Esophagus mucosa (tissue), 1 donor: ENCODE data around the gene ZNF621. TPM values are rescaled to one million over a fixed set of nuclear protein-coding genes. Genes with fewer than 3 reads are reported as not detected.
A peak's percentile ranks its signal among the peaks of the same experiment; 100 is the strongest.
"Not testable (repeated sequence)": the region's sequence is repeated elsewhere in the genome, so short reads cannot be mapped to it uniquely, and the experiment has no call there.

Experiments used
- ATAC-seq: fragments of 200-7000 bp; cut with Tn5 transposase; one replicate; pipeline ENCODE4 v1.9.1; 2020
- total RNA-seq: library from RNA; stranded (reverse); gene quantifications from one replicate; pipeline ENCODE4 v1.2.4, GENCODE V29; 2023
- donor health status: DM: yes; HTN: yes; CAD: no.

Gene ZNF621
- total RNA-seq, 1 donor from 2014 or later: 11.5 TPM

DNA sequence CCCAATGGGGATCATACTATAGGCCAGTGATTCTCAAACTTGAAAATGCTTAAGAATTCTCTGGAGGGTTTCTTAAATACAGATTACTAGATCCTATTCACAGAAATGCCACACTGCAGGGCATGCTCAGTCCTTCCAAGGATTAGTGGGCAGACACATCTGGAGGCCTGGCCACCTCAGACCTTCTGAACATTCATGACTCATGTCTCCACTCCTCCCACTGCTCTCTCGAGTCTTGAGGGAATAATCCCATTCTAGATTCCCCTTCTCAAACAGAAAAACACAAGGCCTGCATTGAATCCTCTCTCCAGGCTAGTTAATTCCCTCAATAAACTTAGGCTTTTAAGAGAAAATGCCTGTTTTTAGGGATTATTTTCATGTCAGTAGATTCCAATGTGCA lies 22.1 kb downstream of the ZNF621 start:
- no peak for ATAC-seq

GRCh38 chr3:40550167-40550566 lies 25.4 kb downstream of the ZNF621 start:
- no peak for ATAC-seq

DNA sequence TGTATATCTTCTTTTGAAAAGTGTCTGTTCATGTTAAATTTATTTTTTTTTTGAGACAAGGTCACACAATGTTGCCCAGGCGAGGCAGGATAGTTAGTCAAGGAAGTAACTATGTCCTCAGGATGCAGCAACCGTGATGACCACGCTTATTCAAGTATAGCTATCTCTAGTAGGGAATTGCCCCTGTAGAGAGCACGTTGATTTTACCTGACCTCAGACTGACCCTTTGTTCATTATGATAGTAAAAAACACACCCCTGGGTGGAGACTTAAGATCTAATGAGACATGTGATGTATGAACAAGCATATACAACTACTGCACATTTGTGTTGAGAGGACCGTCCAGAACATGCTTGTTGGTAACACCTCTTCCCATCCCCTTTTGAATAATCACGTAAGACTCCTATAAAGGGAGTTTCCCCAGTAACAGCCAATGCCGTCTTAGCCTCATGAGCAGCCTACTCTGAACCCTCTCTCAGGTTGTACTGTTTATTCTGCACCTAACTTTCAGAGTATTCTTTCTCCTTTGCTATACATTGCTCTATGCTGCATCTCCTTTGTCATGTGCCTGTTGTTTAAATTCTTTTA lies 32.9 kb downstream of the ZNF621 start:
- ATAC-seq: no peak

DNA sequence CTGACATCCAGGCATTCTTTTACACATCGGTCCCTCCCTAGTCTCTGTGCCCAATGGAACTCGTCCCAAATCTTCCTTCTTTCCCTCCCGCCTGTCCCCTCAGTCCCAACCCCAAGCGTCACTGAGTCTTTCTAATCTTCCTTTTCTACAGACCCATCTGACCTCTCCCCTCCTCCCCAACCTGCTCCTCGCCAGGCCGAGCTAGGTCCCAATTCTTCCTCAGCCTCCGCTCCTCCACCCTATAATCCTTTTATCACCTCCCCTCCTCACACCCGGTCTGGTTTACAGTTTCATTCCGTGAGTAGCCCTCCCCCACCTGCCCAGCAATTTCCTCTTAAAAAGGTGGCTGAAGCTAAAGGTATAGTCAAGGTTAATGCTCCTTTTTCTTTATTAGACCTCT lies 37.7 kb downstream of the ZNF621 start:
- ATAC-seq: not testable (repeated sequence)

DNA sequence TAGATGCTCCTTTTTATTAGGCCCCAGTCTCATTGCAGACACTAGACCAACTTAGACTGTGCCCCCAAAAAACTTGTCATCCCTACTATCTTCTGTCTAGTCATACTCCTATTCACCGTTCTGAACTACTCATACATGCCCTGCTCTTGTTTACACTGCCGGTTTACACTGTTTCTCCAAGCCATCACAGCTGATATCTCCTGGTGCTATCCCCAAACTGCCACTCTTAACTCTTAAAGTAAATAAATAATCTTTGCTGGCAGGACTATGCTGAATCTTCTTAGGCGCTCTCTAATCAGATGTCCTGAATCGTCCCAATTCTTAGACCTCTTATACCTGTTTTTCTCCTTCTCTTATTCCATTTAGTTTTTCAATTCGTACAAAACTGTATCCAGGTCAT lies 40.9 kb downstream of the ZNF621 start:
- ATAC-seq: not testable (repeated sequence)

GRCh38 chr3:40566694-40567093 lies 41.9 kb downstream of the ZNF621 start:
- no peak for ATAC-seq

DNA sequence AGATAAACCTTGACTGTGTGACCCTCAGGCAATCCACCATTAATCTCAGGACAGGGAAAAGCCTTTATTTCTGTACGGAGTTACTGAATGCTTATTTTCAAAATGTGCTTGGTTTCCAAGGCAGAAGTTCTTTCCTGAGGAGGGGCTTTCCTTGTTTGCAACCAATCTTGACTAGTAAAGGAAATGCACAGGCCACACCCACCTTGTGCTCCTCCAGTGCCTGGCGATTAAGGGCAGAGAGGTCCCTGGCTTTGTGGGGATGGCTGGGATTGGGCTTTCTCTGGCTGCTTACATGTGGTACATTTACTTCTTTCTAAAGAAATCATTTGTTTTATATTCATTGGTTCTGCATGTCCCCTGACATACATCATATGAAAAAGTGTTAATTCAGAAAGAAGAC lies 47.8 kb downstream of the ZNF621 start:
- ATAC-seq: no peak

DNA sequence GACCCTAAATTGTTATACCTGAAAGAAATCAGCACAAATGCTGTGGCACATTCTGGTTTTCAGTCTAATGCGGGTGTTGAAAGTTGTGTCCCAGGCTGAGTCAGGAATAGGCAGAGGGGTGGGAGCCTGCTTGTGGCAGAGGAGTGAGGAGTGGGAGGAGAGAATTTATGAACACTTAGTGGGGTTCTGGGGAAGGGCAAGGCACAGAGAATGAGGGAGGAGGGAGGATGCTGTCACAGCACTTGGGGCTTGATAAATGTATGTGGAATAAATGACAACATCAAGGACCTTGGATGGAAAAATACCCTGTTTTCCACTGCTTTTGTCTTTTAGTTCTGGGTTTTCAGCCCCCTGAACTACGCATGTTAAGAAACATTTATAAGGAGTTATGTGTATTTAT lies 49.3 kb downstream of the ZNF621 start:
- ATAC-seq: no peak

GRCh38 chr3:40574661-40575060 lies 49.9 kb downstream of the ZNF621 start:
- no peak for ATAC-seq

- ATAC-seq: no peak
Measured at GRCh38 chr3:40576396-40576795, 51.6 kb downstream of the ZNF621 start.

DNA sequence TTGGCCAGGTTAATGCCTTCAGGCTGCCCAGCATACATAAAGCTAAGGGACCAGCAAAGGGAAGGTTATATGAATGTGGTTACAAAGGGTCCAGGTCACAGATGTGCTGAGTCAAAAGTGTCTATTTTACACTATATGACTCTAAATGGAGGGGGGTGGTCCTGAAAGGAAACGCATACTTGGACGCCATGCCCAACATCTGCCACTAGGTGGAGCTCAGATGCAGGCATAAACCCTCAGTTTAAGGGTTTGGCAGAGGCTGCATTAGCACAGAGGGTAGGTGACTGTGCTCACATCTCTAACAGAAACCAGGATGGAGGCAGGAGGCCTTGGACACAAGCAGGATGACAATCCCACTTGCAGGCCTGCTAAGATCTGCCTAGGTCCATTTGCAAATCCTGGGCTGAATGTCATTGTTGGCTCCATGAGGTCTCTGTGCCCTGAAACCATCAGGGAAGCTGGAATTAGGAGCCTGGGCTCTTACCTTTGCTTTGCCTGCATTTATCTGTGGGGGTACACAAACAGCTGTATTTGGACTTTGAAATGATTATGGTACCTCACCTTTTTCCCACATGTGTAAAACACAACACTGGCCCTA lies 55.8 kb downstream of the ZNF621 start:
- peak; percentile 78 for ATAC-seq

- no peak for ATAC-seq
Measured at GRCh38 chr3:40581166-40581565, 56.4 kb downstream of the ZNF621 start.

GRCh38 chr3:40582401-40583027 lies 57.8 kb downstream of the ZNF621 start:
- no peak for ATAC-seq

GRCh38 chr3:40583691-40584090 lies 58.9 kb downstream of the ZNF621 start:
- no peak for ATAC-seq

DNA sequence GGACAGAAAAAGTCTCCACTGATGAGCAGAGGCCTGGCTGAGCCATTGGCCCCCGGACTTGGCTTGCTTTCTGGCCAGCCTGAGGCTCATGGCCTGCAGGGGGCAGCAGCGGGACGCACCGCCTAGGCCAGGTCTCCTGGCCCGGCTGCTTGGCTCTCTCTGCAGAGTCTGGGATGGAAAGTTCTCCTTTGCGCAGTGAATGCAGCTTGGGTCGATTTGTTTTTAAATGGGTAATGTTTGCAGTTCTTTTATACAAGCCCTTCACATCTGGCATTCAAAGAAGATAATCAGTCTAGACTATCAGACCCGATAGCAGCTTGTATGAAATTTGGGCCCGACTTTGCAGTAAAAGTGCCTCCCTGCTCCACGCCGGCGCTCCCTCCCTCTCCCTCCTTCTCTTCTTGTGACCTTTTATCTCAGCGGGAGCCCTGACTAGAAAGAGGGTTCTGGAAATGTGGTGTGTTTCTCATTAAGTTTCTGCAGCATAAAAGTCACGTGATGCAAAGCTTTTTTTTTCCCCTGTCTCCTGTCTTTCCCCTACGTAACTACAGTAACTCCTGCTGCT lies 59.9 kb downstream of the ZNF621 start:
- peak; percentile 84 for ATAC-seq

DNA sequence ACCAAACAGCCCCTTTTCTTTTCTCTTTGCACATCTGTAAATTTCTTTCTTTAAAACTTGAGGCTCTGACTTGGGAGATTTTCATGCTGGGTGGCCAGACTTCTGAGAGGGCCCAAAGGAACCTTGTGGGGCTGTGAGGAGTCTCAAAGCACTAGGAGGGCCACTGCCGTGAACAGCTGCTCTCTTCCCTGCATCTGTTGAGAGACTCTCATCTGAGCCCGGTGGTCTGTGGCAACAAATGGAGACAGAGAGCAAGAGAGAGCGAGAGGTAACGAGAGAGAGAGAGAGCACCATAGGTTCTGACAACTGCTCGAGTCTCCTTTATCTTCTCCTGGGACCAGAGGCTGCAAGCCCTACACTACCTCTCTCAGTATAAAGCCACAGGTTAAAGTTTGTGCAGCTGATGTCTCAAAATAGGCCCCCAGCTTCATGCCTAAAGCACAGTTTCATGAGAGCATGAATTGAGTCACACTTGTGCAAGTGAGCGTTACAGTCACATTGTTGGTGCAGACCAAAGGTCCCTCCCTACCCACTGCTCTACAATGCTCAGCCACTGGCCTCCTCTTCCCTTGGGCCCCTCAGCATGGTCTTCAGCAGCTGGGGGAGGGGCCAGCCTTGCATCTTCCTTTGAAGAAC lies 60.7 kb downstream of the ZNF621 start:
- no peak for ATAC-seq

- ATAC-seq: no peak
Measured at GRCh38 chr3:40586901-40587300, 62.1 kb downstream of the ZNF621 start.

- ATAC-seq: peak; percentile 58
Measured at GRCh38 chr3:40588406-40588805, 63.6 kb downstream of the ZNF621 start.

Other genes starting within 250 kb of the ZNF621 start
- gene EIF1B, start 215.3 kb upstream of the ZNF621 start, total RNA-seq: 19.5 TPM
- gene ENTPD3, start 137.8 kb upstream of the ZNF621 start, total RNA-seq: 9.2 TPM
- gene RPL14, start 67.6 kb upstream of the ZNF621 start, total RNA-seq: 1,667 TPM
- 3.6 TPM for gene ZNF619, start 47.8 kb upstream of the ZNF621 start, total RNA-seq
- 0.56 TPM for gene ZNF620, start 18.9 kb upstream of the ZNF621 start, total RNA-seq